ENCODE data around the gene MRPL34. TPM values are rescaled to one million over a fixed set of nuclear protein-coding genes. Genes with fewer than 3 reads are reported as not detected.
A peak's percentile ranks its signal among the peaks of the same experiment; 100 is the strongest.

MRPL34 gene
- total and polyA plus RNA-seq, 9 of the 15 experiments (the other 6 are each of a cell fraction or from before 2014, with no cell fraction given): 11.5 to 256 (median 72.5) TPM

DNA sequence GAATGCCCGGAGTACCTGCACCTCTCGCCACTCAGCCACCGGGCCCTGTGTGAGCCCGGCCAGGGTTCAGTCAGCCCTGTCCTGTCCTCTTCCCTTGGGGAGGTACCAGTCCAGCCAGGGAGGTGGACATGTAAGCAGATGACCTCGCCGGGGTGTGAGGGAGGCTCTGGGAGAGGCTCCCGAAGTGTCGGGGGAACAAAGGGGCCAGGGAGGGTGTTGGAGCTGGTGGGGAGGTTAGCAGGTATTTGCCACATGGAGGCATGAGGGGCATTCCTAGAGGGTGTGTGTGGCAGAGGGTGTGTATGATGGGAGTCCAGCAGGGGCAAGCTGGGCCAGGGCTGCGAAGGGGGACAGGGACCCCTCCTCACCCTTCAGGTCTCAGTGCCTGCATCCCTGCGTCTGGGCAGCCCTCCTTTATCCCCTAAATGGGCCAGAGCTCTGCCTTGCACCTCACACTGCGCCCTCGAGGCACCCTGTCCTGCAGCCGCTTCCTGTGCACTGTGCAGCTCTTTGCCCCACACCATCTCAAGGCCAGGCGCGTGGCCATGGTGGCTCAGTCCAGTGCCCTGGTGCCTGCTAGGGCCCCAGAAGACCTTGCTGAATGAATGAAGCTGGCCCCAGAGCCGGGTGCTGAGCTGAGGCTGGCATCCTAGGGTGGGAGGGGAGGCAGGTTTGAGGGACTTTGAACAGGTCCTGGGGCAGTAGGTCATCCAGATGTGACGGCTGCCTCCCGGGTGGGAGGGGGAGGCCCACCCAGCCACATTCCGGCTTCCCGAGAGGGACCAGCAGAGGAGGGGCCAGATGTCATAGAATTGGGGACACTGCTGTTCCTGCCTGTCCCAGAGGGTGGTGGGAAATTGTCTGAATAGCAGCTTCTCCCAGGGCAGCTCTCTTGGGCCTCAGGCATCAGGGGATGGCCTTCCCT lies 6.8 kb downstream of the MRPL34 start:
- ChIA-PET CTCF (ENCODE audit: low intra/inter-chr PET ratio) (no interaction called here), POLR2A (interaction anchor here (0.5 to 7.7 kb wide), 5 partner anchors 9 to 94 kb away, joined by 3 to 78 read pairs (median 3); partner anchors contain the start of genes ABHD8 and ANO8)
- H3K9ac ChIP-seq (ENCODE audit: insufficient read depth in 1 of 2, low read depth in 2 of 2, low read length in 2 of 2): peak overlapping the region in 1 of 2 experiments; percentile 73; a peak in 2 of 4 replicates
- H2AFZ ChIP-seq (ENCODE audit: low read depth, low read length): no peak overlapping the region
- FAIRE-seq (no peak), DNase-seq (ENCODE audit: extremely low read depth in 1 of 4, low spot score in 3 of 4) (no peak), ATAC-seq (no peak)
- in situ Hi-C loops (cut with MboI): no loop called here
- H3K4me1 ChIP-seq (replicated peaks in 1 of 2; ENCODE audit: control insufficient read depth in 2 of 2, insufficient read depth in 2 of 2, low read length in 2 of 2): peaks cover 16 to 48% of the 10 kb centered on the region in 2 experiments; a peak in 4 of 5 replicates
- no peak overlapping the region for H3K4me2 ChIP-seq (ENCODE audit: insufficient read depth, low read length)
- peaks cover 49% of the 10 kb centered on the region; the same call in 2 of the 3 replicates for H3K36me3 ChIP-seq (ENCODE audit: control insufficient read depth, insufficient read depth, low read length)
- no peaks in the 10 kb centered on the region for H3K9me1 ChIP-seq (ENCODE audit: control insufficient read depth, insufficient read depth, low read length)
- H3K79me2 ChIP-seq (ENCODE audit: control insufficient read depth, insufficient read depth, low read length): peaks cover 46% of the 10 kb centered on the region
- H3K27ac ChIP-seq (ENCODE audit: extremely low read depth, low read depth, low read length): no peak overlapping the region
- H3K4me3 ChIP-seq: no peak overlapping the region
- BruUV-seq (replicated peaks): no TSS peak
- WGBS (ENCODE audit: insufficient coverage, low coverage, missing lambda C conversion rate): 91% methylated on average over 16 of the region's 20 CpGs
- H3K9me3 ChIP-seq (replicated peaks; ENCODE audit: control insufficient read depth, insufficient read depth, low read depth, low read length): no peaks in the 10 kb centered on the region
- peak; percentile 41; the same call in 1 of the 2 replicates for TF ChIP-seq RBFOX2 (IDR thresholded peaks at IDR 0.05; ENCODE audit: low read depth, low read length)
- no peak for TF ChIP-seq SMAD2 (IDR thresholded peaks at IDR 0.05; ENCODE audit: low read depth, low read length)
- TF ChIP-seq MTA2 (IDR thresholded peaks at IDR 0.05; ENCODE audit: low read depth): no peak
- 0 out of 2 replicates have a peak, but pooled peaks have one; percentile 6 for TF ChIP-seq POLR2G (IDR thresholded peaks at IDR 0.05; ENCODE audit: low read depth, low read length)
- no peak for TF ChIP-seq ZBED1 (IDR thresholded peaks at IDR 0.05)
- 0 out of 2 replicates have a peak, but pooled peaks cover 5% of the 10 kb centered on the region for H4K20me1 ChIP-seq (replicated peaks; ENCODE audit: control insufficient read depth, insufficient read depth, low read length)
- H3K27me3 ChIP-seq (ENCODE audit: control insufficient read depth in 2 of 2, insufficient read depth in 2 of 2, low read length in 2 of 2): no peaks in the 10 kb centered on the region
- intact Hi-C loops (cut with micrococcal nuclease): no loop called here

Measured in K562 (cell line).